Measurements from ENCODE around the gene QPRT.
"Not testable (repeated sequence)": the region's sequence is repeated elsewhere in the genome, so short reads cannot be mapped to it uniquely, and the experiment has no call there.

The QPRT gene

DNA sequence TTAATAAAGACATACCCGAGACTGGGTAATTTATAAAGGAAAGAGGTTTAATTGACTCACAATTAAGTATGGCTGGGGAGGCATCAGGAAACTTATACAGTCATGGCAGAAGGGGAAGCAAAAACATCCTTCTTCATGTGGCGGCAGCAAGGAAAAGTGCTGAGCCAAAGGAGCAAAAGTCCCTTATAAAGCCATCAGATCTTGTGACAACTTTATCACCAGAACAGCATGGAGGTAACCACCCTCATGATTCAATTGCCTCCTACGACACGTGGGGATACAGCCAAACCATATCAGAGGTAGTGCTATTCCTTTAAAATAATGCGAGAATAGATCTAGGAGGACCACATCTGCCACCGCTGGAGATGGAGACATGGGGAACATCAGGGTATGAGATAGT, 57.8 kb downstream of the QPRT start:
- no peak overlapping the region for H3K4me3 ChIP-seq (replicated peaks in 1 of 2; ENCODE audit: low read depth in 2 of 2, low read length in 2 of 2)
- TF ChIP-seq, protein P1, sequence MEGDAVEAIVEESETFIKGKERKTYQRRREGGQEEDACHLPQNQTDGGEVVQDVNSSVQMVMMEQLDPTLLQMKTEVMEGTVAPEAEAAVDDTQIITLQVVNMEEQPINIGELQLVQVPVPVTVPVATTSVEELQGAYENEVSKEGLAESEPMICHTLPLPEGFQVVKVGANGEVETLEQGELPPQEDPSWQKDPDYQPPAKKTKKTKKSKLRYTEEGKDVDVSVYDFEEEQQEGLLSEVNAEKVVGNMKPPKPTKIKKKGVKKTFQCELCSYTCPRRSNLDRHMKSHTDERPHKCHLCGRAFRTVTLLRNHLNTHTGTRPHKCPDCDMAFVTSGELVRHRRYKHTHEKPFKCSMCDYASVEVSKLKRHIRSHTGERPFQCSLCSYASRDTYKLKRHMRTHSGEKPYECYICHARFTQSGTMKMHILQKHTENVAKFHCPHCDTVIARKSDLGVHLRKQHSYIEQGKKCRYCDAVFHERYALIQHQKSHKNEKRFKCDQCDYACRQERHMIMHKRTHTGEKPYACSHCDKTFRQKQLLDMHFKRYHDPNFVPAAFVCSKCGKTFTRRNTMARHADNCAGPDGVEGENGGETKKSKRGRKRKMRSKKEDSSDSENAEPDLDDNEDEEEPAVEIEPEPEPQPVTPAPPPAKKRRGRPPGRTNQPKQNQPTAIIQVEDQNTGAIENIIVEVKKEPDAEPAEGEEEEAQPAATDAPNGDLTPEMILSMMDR (IDR thresholded peaks at IDR 0.05; ENCODE audit: low read depth, low read length): no peak
- no peak for DNase-seq (ENCODE audit: low read depth in 2 of 2)

DNA sequence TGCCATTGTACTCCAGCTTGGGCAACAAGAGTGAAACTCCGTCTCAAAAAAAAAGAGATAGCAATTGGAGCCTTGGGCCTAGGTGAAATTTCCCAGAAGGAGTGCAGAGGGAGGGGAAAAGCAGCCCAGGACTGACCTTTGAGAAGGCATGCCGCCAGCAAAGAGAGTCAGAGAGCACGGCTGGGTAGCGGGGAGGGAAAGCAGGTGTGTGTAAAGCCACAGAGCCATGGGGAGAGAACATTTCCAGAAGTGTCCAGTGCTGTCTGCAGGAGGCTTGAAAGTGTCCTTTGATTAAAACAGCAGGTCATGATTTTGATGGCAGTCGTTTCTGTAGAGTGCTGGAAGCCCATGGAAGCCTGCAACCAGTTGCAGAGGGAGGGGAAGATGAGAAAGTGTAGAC, 58.7 kb downstream of the QPRT start:
- TF ChIP-seq, protein P1 (IDR thresholded peaks at IDR 0.05; ENCODE audit: low read depth, low read length): no peak
- no peak for DNase-seq (ENCODE audit: low read depth in 2 of 2)

DNA sequence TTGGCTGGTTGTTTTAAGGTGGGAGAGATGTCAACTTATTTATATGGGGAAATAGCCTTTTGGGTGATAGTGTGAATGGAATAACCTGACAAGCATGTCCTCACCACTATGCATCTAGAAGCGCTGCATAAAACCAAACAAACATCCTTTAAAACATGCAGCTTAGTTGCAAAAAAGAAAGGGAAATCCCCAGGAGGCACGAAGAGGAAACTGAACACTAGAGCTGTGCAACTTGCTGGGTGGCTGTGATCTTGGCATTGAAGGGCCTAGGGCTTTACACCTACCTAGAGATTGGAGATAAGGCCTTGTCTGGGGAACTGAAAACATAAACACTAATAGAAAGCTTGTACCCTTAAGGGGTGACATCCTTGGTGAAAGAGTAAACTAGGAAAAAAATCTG, 59.5 kb downstream of the QPRT start:
- H3K4me3 ChIP-seq (replicated peaks in 1 of 2; ENCODE audit: low read depth in 2 of 2, low read length in 2 of 2): no peak overlapping the region
- TF ChIP-seq, protein P1 (IDR thresholded peaks at IDR 0.05; ENCODE audit: low read depth, low read length): no peak
- no peak for DNase-seq (ENCODE audit: low read depth in 2 of 2)

More for the DNA sequence above, 58.7 kb downstream of the QPRT start:
- no peak overlapping the region for H3K4me3 ChIP-seq (replicated peaks in 1 of 2; ENCODE audit: low read depth in 2 of 2, low read length in 2 of 2)

DNA sequence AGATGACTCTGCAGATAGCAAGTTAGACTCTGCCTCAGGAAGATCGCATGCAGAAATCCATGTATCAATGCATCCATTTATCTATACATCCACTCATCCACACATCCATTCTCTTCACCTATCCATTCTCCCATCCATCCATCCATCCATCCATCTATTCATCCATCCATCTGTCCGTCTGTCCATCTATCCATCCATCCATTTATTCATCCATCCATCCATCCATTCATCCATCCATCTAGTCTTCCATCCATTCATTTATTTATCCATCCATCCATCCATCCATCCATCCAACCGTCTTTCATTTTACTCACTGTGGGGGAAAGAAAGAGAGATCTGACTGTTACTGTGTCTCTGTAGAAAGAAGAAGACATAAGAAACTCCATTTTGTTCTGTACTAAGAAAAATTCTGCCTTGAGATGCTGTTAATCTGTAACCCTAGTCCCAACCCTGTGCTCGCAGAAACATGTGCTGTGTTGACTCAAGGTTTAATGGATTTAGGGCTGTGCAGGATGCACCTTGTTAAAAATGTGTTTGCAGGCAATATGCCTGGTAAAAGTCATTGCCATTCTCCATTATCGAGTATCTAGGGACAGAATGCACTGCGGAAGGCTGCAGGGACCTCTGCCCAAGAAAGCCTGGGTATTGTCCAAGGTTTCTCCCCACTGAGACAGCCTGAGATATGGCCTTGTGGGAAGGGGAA, 61.1 kb downstream of the QPRT start:
- H3K4me3 ChIP-seq (replicated peaks in 1 of 2; ENCODE audit: low read depth in 2 of 2, low read length in 2 of 2); DNase-seq (ENCODE audit: low read depth in 2 of 2): not testable (repeated sequence)

DNA sequence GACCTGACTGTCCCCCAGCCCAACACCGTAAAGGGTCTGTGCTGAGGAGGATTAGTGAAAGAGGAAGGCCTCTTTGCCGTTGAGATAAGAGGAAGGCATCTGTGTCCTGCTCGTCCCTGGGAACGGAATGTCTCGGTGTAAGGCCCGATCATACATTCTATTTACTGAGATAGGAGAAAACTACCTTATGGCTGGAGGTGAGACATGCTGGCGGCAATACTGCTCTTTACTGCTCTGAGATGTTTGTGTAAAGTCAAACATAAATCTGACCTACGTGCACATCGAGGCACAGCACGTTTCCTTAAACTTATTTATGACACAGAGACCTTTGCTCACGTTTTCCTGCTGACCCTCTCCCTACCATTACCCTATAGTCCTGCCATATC, 61.6 kb downstream of the QPRT start:
- DNase-seq (ENCODE audit: low read depth in 2 of 2); H3K4me3 ChIP-seq (replicated peaks in 1 of 2; ENCODE audit: low read depth in 2 of 2, low read length in 2 of 2): not testable (repeated sequence)

DNA sequence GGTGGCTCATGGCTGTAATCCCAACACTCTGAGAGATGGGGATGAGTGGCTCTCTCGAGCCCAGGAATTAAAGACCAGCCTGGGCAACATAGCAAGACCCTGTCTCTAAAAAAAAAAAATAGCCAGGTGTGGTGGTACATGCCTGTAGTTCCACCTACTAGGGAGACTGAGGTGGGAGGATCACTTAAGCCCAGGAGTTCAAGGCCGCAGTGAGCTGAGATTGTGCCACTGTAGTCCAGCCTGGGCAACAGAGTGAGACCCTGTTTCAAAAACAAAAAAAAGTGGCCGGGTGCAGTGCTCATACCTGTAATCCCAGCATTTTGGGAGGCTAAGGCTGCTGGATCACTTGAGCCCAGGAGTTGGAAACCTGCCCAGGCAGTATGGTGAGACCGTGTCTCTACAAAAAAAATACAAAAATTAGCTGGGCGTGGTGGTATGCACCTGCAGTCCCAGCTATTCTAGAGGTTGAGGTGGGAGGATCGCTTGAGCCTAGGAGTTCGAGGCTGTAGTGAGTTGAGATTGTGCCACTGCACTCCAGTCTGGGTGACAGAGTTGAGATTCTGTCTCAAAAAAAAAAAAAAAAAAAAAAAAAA, 63.8 kb downstream of the QPRT start:
- TF ChIP-seq, protein P1 (IDR thresholded peaks at IDR 0.05; ENCODE audit: low read depth, low read length): no peak
- DNase-seq (ENCODE audit: low read depth in 2 of 2): no peak
- H3K4me3 ChIP-seq (replicated peaks in 1 of 2; ENCODE audit: low read depth in 2 of 2, low read length in 2 of 2): no peak overlapping the region

DNA sequence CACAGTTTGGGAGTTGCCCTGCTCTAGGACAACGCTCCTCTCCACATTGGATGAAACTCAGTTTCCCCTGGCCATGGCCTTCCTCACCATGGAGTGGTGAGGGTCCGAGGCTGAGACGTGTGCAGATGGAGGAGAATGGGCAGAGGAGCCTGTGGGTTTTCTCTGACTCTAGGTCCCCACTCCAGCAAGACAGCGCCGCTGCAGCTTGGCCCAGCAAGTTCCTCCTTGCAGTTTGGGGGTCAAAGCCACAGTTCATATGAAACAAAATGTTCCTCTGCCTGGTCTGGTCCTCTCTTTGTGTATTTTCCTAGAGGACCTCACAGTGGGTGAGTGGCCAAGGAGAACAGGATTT, 64.5 kb downstream of the QPRT start:
- H3K4me3 ChIP-seq (replicated peaks in 1 of 2; ENCODE audit: low read depth in 2 of 2, low read length in 2 of 2): no peak overlapping the region
- no peak for DNase-seq (ENCODE audit: low read depth in 2 of 2)
- TF ChIP-seq, protein P1 (IDR thresholded peaks at IDR 0.05; ENCODE audit: low read depth, low read length): no peak
